HCT116 (cell line): ENCODE results near the gene ZNF618.

Source experiments
- CEBPB ChIP-seq: IDR thresholded peaks from 2 replicates; pipeline ENCODE4 v1.6.1; 2012; ENCODE audit warnings: low read depth
- CTCF ChIP-seq, 3 experiments: fragments of 200-600 bp in 1 of 3; sonication (generic) in 1 of 3; IDR thresholded peaks in 2 of 3; conservative IDR thresholded peaks in 1 of 3; 2 replicates each; pipeline ENCODE4 v1.5.1; 2012 to 2017; ENCODE audit warnings: low read depth in 2 of 3, low read length in 2 of 3, antibody characterized with exemption in 1 of 3, borderline replicate concordance in 1 of 3, control low read depth in 1 of 3, mild to moderate bottlenecking in 1 of 3, mixed read lengths in 1 of 3, mixed run types in 1 of 3, moderate library complexity in 1 of 3; ENCODE audit not compliant: insufficient read depth in 1 of 3
- EZH2 ChIP-seq: fragments of 200-600 bp; sonication (generic); IDR thresholded peaks from 2 replicates; pipeline ENCODE4 v1.6.1; 2017; ENCODE audit warnings: antibody characterized with exemption, mixed run types
- FOSL1 ChIP-seq: IDR thresholded peaks from 2 replicates; pipeline ENCODE4 v1.6.1; 2012; ENCODE audit warnings: low read depth
- POLR2A ChIP-seq: IDR thresholded peaks from 2 replicates; pipeline ENCODE4 v1.7.0; 2011; ENCODE audit warnings: borderline replicate concordance; ENCODE audit not compliant: insufficient read depth, insufficient read length; ENCODE audit errors: extremely low read depth
- POLR2AphosphoS5 ChIP-seq: IDR thresholded peaks from 2 replicates; pipeline ENCODE4 v1.6.1; 2011; ENCODE audit warnings: mild to moderate bottlenecking, low read depth, low read length, moderate library complexity
- RAD21 ChIP-seq: IDR thresholded peaks from 2 replicates; pipeline ENCODE4 v1.6.1; 2012; ENCODE audit warnings: low read depth, mild to moderate bottlenecking
- REST ChIP-seq: IDR thresholded peaks from 2 replicates; pipeline ENCODE4 v1.6.1; 2012; ENCODE audit warnings: low read depth
- SRF ChIP-seq: IDR thresholded peaks from 2 replicates; pipeline ENCODE4 v1.6.1; 2012; ENCODE audit warnings: low read depth
- TCF7L2 ChIP-seq: IDR thresholded peaks from 2 replicates; pipeline ENCODE4 v1.7.0; 2011; ENCODE audit warnings: borderline replicate concordance, inconsistent platforms; ENCODE audit not compliant: insufficient read depth, insufficient read length; ENCODE audit errors: extremely low read depth
- ZBTB33 ChIP-seq: IDR thresholded peaks from 2 replicates; pipeline ENCODE4 v1.6.1; 2011; ENCODE audit warnings: mild to moderate bottlenecking, low read length, moderate library complexity; ENCODE audit not compliant: insufficient replicate concordance; ENCODE audit errors: extremely low read depth
- ZNF274 ChIP-seq: fragments of 200-500 bp; sonication (Bioruptor generic); IDR thresholded peaks from 2 replicates; pipeline ENCODE4 v1.6.1; 2014; ENCODE audit warnings: mild to moderate bottlenecking, low read depth, low read length, inconsistent platforms

GRCh38 chr9:113953531-113953930, 77.4 kb downstream of the ZNF618 start:
- TF ChIP-seq CEBPB (no peak), CTCF (IDR thresholded peaks at IDR 0.05 in 2 of 3, conservative IDR thresholded peaks at IDR 0.05 in 1 of 3; ENCODE audit: borderline replicate concordance in 1 of 3, insufficient read depth in 1 of 3, low read depth in 2 of 3, low read length in 2 of 3) (no peak), EZH2 (no peak), ZNF274 (no peak), TCF7L2 (no peak), REST (no peak), POLR2AphosphoS5 (no peak), POLR2A (no peak), FOSL1 (no peak), RAD21 (no peak), ZBTB33 (no peak), SRF (no peak)
